Muscle layer of colon (tissue), 2 donors: ENCODE results near the gene ELAVL1.
"Not testable (repeated sequence)": the region's sequence is repeated elsewhere in the genome, so short reads cannot be mapped to it uniquely, and the experiment has no call there.

Source experiments
- H3K27ac ChIP-seq: one replicate; pipeline ENCODE4 v1.7.0; 2013; ENCODE audit warnings: low read depth, mild to moderate bottlenecking, low read length, moderate library complexity
- H3K27me3 ChIP-seq, 2 donors: one replicate each; pipeline ENCODE4 v1.7.0; 2013; ENCODE audit warnings: low read length in 2 of 2, mild to moderate bottlenecking in 2 of 2; ENCODE audit not compliant: insufficient read depth in 2 of 2, control insufficient read depth in 1 of 2
- H3K36me3 ChIP-seq: one replicate; pipeline ENCODE4 v1.7.0; 2013; ENCODE audit warnings: mild to moderate bottlenecking, low read length; ENCODE audit not compliant: insufficient read depth
- H3K4me1 ChIP-seq: one replicate; pipeline ENCODE4 v1.7.0; 2013; ENCODE audit warnings: mild to moderate bottlenecking, low read length; ENCODE audit not compliant: insufficient read depth
- H3K4me3 ChIP-seq, 2 donors: one replicate each; pipeline ENCODE4 v1.7.0; 2013; ENCODE audit warnings: low read length in 2 of 2, low read depth in 1 of 2, mild to moderate bottlenecking in 1 of 2, moderate library complexity in 1 of 2
- H3K9ac ChIP-seq: one replicate; pipeline ENCODE4 v1.7.0; 2013; ENCODE audit warnings: low read length
- H3K9me3 ChIP-seq: one replicate; pipeline ENCODE4 v1.7.0; 2013; ENCODE audit warnings: mild to moderate bottlenecking, low read length
- donor health status: abdominal sarcoma.
- donor health status: Adenocarcinoma of cecum.

The ELAVL1 gene

DNA sequence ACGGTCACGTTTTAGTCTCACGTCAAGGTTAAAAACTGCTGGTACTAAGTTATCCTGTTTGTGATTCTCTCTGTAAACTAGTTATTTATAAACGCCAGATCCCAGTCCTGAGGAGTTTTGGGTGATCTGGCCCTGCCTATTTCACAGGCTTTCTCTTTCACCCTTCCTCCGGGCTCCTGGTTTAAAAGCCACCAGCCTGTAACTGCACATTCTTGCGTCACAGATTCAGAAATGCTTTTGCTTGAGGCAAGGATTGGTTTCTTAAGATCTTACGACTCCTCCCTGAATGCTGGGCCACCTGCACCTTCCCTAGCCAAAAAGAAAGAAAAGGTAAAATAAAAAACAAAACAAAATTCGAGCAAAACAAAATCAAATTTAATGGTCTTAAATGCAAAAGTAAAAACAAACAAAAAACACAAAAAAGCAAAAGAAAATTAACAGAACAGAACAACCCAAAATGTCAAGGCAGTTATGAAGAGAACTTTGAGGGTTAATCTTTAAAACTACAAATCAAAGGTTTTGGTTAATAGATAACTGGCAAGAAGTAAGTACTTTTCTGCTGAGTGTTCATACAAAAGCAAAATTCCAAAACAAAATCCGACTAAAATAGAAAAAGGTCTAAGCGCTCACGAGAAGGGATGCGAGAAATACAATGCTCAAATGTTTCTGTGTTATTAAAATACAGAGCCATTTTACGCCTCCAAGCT, 43.4 kb downstream of the ELAVL1 start:
- H3K9me3 ChIP-seq = no peaks in the 10 kb centered on the region
- H3K4me3 ChIP-seq = no peak overlapping the region
- no peaks in the 10 kb centered on the region for H3K27me3 ChIP-seq
- H3K4me1 ChIP-seq = no peaks in the 10 kb centered on the region
- no peak overlapping the region for H3K9ac ChIP-seq
- H3K36me3 ChIP-seq = peaks cover 55% of the 10 kb centered on the region
- H3K27ac ChIP-seq = no peak overlapping the region

DNA sequence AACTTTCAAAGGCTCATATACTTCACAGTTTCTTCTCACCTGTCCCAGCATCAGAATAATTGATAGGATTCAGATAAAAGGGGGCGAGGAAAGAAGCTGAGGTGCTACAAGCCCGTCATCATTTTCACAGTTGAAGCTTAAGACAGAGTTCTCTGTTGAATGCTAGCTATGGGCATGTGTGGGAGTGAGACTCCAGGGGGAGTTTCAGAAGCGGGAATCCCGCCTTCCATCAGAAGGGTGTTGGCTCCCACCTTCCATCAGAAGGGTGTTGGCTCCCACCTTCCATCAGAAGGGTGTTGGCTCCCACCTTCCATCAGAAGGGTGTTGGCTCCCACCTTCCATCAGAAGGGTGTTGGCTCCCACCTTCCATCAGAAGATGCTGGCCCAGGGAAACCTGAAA, 44.4 kb downstream of the ELAVL1 start:
- H3K36me3 ChIP-seq = peaks cover 45% of the 10 kb centered on the region

GRCh38 chr19:7959211-7959610, 46.2 kb downstream of the ELAVL1 start:
- no peaks in the 10 kb centered on the region for H3K9me3 ChIP-seq
- no peaks in the 10 kb centered on the region for H3K27me3 ChIP-seq
- no peak overlapping the region for H3K27ac ChIP-seq
- no peak overlapping the region for H3K4me3 ChIP-seq
- no peak overlapping the region for H3K9ac ChIP-seq
- H3K4me1 ChIP-seq = no peaks in the 10 kb centered on the region
- H3K36me3 ChIP-seq = peaks cover 33% of the 10 kb centered on the region

More for the DNA sequence above, 44.4 kb downstream of the ELAVL1 start:
- H3K27me3 ChIP-seq, H3K9me3 ChIP-seq, H3K4me3 ChIP-seq, H3K9ac ChIP-seq, H3K27ac ChIP-seq, H3K4me1 ChIP-seq: not testable (repeated sequence)

- no peak overlapping the region for H3K9ac ChIP-seq
- peaks cover 10% of the 10 kb centered on the region for H3K36me3 ChIP-seq
- H3K4me1 ChIP-seq = no peaks in the 10 kb centered on the region
- H3K27ac ChIP-seq = no peak overlapping the region
- no peak overlapping the region for H3K4me3 ChIP-seq
- H3K27me3 ChIP-seq = no peaks in the 10 kb centered on the region
- no peaks in the 10 kb centered on the region for H3K9me3 ChIP-seq
These were observed 49.7 kb downstream of the ELAVL1 start for GRCh38 chr19:7955696-7956095.

GRCh38 chr19:7953576-7953975, 51.9 kb downstream of the ELAVL1 start:
- H3K4me1 ChIP-seq = no peaks in the 10 kb centered on the region
- no peak overlapping the region for H3K9ac ChIP-seq
- peaks cover 7% of the 10 kb centered on the region for H3K36me3 ChIP-seq
- H3K27ac ChIP-seq = no peak overlapping the region
- no peak overlapping the region for H3K4me3 ChIP-seq
- H3K9me3 ChIP-seq = no peaks in the 10 kb centered on the region
- H3K27me3 ChIP-seq = no peaks in the 10 kb centered on the region

GRCh38 chr19:7953060-7953459, 52.4 kb downstream of the ELAVL1 start:
- Histone ChIP-seq H3K4me1 (no peaks in the 10 kb centered on the region), H3K9me3 (no peaks in the 10 kb centered on the region), H3K4me3 (no peak overlapping the region), H3K27ac (no peak overlapping the region), H3K9ac (no peak overlapping the region), H3K36me3 (peaks cover 2% of the 10 kb centered on the region), H3K27me3 (no peaks in the 10 kb centered on the region)

DNA sequence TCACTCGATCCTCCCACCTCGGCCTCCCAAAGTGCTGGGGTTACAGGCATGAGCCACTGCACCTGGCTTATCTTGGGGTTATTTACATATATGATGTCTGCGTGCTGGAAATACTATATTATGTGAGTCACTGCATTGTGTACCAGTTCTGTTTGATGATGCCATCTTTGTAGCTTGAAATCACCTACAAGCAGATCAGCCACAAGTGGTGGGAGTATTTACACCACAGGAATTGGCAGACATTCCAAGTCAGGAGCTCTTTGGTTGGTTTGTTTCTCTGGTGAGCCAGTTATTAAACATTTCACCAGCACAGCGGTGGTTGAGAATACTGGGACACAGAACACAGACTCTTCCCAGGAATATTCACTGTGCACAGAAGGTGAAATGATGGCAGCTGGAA, 57.5 kb downstream of the ELAVL1 start:
- H3K36me3 ChIP-seq = no peaks in the 10 kb centered on the region
- H3K4me1 ChIP-seq = peaks cover 6% of the 10 kb centered on the region
- H3K27ac ChIP-seq = no peak overlapping the region
- H3K27me3 ChIP-seq = no peaks in the 10 kb centered on the region
- H3K4me3 ChIP-seq = no peak overlapping the region
- no peak overlapping the region for H3K9ac ChIP-seq
- no peaks in the 10 kb centered on the region for H3K9me3 ChIP-seq

- H3K9me3 ChIP-seq = no peaks in the 10 kb centered on the region
- H3K36me3 ChIP-seq = peaks cover 24% of the 10 kb centered on the region
- peak overlapping the region; percentile 81 for H3K27ac ChIP-seq
- H3K4me1 ChIP-seq = peaks cover 21% of the 10 kb centered on the region
- no peak overlapping the region for H3K9ac ChIP-seq
- H3K27me3 ChIP-seq = no peaks in the 10 kb centered on the region
- peak overlapping the region; percentile 58 to 98 for H3K4me3 ChIP-seq
These were observed 61.2 kb downstream of the ELAVL1 start for GRCh38 chr19:7944177-7944761.

DNA sequence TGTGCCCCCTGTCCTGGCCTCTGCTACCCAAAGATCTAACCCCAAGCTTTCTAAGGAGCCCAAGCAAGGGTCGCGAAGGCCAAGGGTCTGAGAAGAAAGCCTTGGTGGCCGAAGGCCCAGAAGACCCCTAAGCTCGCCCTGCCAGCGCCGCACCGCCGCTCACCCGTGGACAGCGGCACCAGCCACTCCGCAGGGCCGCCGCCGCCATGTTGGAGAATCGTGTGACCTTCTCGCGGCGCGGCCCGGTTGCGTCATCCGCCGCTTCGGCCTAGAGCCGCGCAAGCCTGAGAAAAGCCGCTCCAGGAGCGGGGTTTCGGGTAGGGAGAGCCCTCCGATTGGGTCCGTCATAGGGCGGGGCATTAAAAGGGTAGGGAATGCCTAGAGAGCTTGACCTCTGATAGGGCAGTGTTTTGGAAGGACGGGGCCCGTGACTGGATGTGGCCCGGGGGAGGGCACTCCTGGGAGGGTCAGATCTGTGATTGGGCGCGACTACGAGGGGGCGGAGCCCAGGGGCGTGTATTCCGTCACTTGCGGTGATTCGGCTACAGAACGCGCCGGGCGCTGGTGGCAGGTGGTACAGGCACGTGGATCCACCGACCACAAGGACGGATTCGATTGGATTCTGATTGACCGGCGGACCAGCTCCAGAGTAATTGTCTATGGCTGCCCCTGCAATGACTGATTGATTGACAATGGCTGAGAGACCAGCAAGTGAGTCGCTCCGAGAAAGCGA, 61.8 kb downstream of the ELAVL1 start, which contains the start of gene TIMM44:
Gene TIMM44 (minus strand): TSS at position 223 of the 733 bp plus-strand sequence. CDS start 15 bp downstream, at position 208.
- H3K4me3 ChIP-seq = peak within 1 kb of the TSS; percentile 60 to 98
- peak within 1 kb of the TSS; percentile 81 for H3K27ac ChIP-seq
- no peaks in the 10 kb centered on the region for H3K27me3 ChIP-seq
- H3K36me3 ChIP-seq = peaks cover 24% of the 10 kb centered on the region
- H3K4me1 ChIP-seq = peaks cover 21% of the 10 kb centered on the region
- H3K9ac ChIP-seq = peak within 1 kb of the TSS; percentile 99
- H3K9me3 ChIP-seq = no peaks in the 10 kb centered on the region

GRCh38 chr19:7942981-7943443, 62.4 kb downstream of the ELAVL1 start:
- Histone ChIP-seq H3K9me3 (no peaks in the 10 kb centered on the region), H3K27ac (peak overlapping the region; percentile 73), H3K4me3 (peak overlapping the region; percentile 60 to 98), H3K4me1 (peaks cover 21% of the 10 kb centered on the region), H3K36me3 (peaks cover 29% of the 10 kb centered on the region), H3K9ac (peak overlapping the region; percentile 99), H3K27me3 (no peaks in the 10 kb centered on the region)

GRCh38 chr19:7941895-7942596, 63.4 kb downstream of the ELAVL1 start:
- Histone ChIP-seq H3K4me1 (peaks cover 21% of the 10 kb centered on the region), H3K27ac (no peak overlapping the region), H3K27me3 (no peaks in the 10 kb centered on the region), H3K4me3 (peak overlapping the region in 1 of 2 donors; percentile 98), H3K36me3 (peaks cover 31% of the 10 kb centered on the region), H3K9ac (no peak overlapping the region), H3K9me3 (no peaks in the 10 kb centered on the region)
